GM21447 (cell line): Measurements from ENCODE around the gene DCPS.
A peak's percentile ranks its signal among the peaks of the same experiment; 100 is the strongest.
"Not testable (repeated sequence)": the region's sequence is repeated elsewhere in the genome, so short reads cannot be mapped to it uniquely, and the experiment has no call there.

Source experiments
- ATAC-seq: cut with Tn5 transposase; IDR thresholded peaks from one replicate; pipeline ENCODE4 v1.9.1; 2021; ENCODE audit not compliant: unreplicated experiment

DCPS gene

DNA sequence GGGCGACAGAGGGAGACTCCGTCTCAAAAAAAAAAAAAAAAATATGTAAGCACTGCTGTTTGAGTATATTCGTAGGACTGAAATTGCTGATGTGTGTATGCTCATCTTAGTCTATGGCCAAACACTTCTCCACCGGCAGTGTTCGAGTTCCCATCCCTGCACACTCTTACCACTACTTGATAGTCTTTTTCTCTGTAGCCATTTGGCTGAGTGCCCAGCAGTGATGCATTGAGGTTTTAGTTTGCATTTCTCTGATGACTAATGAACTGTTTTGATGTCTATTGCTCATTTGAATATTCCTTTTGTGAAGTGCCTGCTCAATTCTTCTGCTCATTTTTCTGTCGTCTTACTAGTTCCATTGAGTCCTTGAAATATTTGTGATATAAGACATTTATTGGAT lies 19.0 kb upstream of the DCPS start:
- ATAC-seq: peak; percentile 47

GRCh38 chr11:126288237-126288636 lies 15.6 kb upstream of the DCPS start:
- ATAC-seq: no peak

- ATAC-seq: no peak
Observed at GRCh38 chr11:126290887-126291286, 13.0 kb upstream of the DCPS start.

GRCh38 chr11:126293726-126294125 lies 10.1 kb upstream of the DCPS start:
- ATAC-seq: no peak

GRCh38 chr11:126297004-126297403 lies 6.9 kb upstream of the DCPS start:
- ATAC-seq: no peak

GRCh38 chr11:126304457-126305075 lies 706 bp downstream of the DCPS start:
- ATAC-seq: peak; percentile 31

DNA sequence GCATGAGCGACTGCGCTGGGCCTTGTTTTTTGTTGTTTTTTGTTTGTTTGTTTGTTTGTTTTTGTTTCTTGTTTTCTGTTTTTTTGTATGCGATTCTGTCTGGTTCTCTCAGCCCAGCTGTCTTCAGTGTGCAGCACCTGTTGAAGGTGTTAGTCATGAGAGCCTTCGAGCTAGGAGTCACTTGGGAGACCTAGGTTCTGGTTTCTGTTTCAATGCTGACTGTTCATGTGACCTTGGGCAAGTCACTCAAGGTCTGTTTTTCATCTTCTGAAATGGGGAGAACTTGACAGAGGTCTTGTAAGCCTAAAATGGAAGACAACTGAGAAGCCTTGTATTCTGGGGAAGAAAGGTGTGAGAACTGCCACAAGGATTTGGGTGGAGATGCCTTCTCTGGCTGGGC lies 1.8 kb downstream of the DCPS start:
- peak; percentile 55 for ATAC-seq

DNA sequence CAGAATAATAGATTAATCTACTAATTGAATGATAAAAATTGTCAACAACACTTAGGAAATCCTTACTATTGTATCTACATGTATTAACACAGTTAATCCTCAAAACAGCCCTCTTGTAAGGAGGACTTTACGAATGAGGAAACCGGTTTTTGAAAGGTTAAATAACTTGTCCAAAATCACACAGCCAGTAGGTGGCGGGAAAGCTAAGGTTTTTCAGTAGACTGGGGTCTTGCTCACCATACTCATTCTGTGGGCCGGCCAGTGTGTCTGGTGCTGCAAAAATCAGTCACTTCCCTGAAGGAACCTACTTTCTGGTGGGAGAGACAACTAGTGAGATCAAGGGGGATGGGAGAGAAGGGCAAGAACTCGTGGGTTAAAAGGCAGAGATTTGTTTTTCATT lies 3.8 kb downstream of the DCPS start:
- ATAC-seq: no peak

- no peak for ATAC-seq
Observed at GRCh38 chr11:126308271-126308671, 4.4 kb downstream of the DCPS start.

DNA sequence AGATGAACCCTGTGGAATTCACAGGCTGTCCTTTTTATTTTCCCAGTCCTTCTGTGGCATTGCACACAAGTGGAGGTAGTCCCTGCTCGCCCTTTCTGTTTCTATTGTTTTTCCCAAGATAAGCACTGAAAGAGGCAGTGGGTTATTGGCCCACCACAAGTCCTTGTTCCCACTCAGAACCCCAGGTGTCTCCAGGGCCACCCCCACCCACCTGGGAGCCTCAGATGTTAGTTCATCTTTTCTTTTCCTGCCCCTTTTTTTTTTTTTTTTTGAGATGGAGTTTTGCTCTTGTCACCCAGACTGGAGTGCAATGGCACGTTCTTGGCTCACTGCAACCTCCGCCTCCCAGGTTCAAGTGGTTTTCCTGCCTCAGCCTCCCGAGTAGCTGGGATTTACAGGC lies 4.9 kb downstream of the DCPS start:
- not testable (repeated sequence) for ATAC-seq

GRCh38 chr11:126310200-126310991 lies 6.5 kb downstream of the DCPS start:
- ATAC-seq: no peak

DNA sequence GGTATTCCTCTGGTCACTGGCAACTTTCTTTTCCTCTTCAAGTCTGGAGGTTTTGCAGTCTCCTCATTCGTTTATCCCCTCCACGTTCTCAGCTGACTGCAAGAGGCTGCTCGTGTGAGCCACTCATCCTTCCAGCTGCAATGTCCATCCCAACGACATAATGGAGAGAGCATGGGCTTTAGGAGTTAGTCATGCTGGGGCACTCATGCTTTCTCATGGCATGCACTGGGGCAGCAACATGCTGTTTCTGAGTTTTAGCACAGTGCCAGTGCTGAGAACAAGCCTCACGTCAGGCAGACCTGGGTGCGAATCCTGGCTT lies 7.1 kb downstream of the DCPS start:
- no peak for ATAC-seq

DNA sequence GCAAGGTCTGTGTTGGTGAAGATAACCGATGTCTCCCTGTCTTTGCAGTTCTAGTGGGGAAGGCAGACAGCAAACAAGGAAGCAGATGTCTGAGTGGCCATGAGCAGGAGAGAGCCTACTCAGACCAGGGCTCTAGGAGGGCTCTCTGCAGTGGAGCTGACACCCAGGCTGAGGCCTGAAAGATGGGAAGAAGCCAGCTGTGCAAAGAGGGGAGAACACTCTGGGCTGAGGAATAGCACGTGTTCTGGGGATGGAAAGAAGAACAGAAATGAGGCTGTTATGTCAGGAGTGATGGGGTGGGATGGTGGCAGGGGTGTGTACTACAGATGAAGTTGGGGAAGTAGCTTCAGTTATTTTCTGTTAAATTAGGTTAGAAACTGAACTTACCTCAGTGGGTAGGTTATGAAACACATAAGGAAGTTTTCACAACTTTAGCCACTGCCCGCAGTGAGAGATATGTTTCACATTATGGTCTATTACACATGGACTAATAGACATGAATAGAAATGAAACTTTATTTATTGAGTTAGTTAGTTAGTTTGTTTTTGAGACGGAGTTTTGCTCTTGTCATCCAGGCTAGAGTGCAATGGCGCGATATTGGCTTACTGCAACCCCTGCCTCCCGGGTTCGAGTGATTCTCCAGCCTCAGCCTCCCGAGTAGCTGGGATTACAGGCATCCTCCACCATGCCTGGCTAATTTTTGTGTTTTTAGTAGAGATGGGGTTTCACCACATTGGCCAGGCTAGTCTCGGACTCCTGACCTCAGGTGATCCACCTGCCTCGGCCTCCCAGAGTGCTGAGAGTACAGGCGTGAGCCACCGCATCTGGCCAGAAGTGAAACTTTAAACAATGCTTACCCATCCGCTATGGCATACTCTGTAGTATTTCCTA lies 7.8 kb downstream of the DCPS start:
- peak; percentile 73 for ATAC-seq

GRCh38 chr11:126312961-126313360 lies 9.1 kb downstream of the DCPS start:
- no peak for ATAC-seq

DNA sequence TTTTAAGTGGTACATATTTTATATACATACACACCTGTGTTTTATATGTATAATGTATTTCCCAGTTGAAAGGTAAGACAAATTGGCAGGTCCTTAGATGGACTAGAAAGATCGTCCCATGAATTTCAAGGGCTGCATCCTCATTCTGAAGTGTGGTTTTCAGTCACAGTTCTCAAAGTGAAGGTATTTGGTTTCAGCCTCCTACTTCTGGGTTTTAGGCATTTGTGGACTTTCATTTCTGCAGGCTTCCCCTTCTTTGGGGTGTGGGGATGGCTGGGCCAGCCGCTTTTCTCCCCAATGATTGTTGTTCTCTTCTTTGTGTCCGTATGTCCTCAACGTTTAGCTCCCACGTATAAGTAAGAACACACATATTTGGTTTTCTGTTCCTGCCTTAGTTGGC lies 10.0 kb downstream of the DCPS start:
- no peak for ATAC-seq

GRCh38 chr11:126317432-126317755 lies 13.5 kb downstream of the DCPS start:
- ATAC-seq: no peak

DNA sequence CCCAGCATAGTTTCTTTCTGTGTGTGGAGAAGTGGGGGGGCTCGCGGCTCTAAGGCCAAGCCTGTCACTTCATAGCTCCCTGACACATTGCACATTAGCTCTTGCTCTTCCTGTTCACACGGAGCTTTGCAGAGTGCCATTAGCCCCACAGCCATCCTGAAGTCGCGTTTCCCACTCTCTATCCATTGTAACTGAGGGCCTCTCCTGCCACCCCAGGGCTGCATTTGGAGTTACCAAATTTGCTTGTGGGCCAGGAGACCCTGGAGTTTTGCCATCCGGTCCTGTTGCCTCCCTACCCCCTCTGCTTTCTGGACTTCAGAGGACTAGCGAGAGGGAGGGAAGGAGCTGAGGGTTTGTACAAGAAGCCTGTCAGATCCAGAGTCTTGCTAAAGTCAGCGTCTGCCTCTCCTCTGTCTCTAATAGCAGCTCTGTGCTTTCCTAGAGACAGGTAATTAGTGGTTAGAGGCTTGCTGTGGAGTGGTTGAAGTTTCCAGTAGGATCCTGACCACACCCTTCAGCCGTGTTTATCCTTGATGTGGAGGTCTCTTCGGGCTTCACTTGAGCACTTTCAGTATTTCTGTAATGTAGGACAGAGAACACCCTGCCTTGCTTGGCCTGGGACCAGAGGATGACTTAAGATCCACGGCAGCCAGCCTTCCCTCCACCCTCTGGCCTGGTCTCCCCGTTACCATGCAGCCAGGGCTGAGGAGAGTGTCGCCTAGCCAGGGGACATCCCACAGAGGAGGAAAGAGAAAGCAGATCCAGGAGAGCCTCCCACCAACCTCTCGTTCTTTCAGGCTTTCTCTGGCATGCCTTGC lies 14.1 kb downstream of the DCPS start:
- ATAC-seq: peak; percentile 28

- peak; percentile 91 for ATAC-seq
Observed at GRCh38 chr11:126318574-126319373, 14.9 kb downstream of the DCPS start.

GRCh38 chr11:126319374-126319740 lies 15.5 kb downstream of the DCPS start:
- no peak for ATAC-seq

DNA sequence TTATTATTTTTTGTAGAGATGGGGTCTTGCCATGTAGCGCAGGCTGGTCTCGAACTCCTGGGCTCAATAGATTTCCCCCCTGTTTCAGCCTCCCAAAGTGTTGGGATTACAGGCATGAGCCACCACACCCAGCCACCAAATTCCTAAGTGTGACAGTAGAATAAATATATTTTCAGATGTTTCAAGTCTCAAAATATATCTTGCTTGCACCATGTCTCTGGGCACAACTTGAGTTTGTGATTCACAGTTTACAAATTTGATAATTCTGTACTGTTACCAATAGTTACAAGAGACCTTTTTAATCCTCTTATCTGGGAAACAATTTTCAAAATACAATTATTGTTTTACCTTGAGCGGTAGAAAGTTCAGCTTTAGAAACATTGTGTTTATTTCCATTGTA lies 19.1 kb downstream of the DCPS start:
- no peak for ATAC-seq
